Sigmoid colon (tissue), 7 donors: ENCODE results near the gene ARHGAP18. TPM values are rescaled to one million over a fixed set of nuclear protein-coding genes. Genes with fewer than 3 reads are reported as not detected.

Experiments
- DNase-seq: peaks from one replicate; pipeline ENCODE4 v3.0.0-alpha.2; 2019
- H3K27ac ChIP-seq, 4 donors: fragments of 200-600 bp; sonication (generic); one replicate each; pipeline ENCODE4 v1.5.1; 2016 to 2019; ENCODE audit warnings: mild to moderate bottlenecking in 1 of 4
- H3K27me3 ChIP-seq, 3 donors: fragments of 200-600 bp; sonication (generic); one replicate each; pipeline ENCODE4 v1.5.1; 2019; ENCODE audit warnings: mild to moderate bottlenecking in 1 of 3
- H3K36me3 ChIP-seq, 4 donors: fragments of 200-600 bp; sonication (generic); one replicate each; pipeline ENCODE4 v1.5.1; 2016 to 2019
- H3K4me1 ChIP-seq, 4 donors: fragments of 200-600 bp; sonication (generic); one replicate each; pipeline ENCODE4 v1.5.1; 2017 to 2019
- H3K4me3 ChIP-seq, 4 donors: fragments of 200-600 bp; sonication (generic); one replicate each; pipeline ENCODE4 v1.5.1; 2017 to 2019; ENCODE audit warnings: mild to moderate bottlenecking in 2 of 4, moderate library complexity in 1 of 4
- H3K9me3 ChIP-seq, 4 donors: fragments of 200-600 bp in 3 of 4; sonication (generic) in 3 of 4; one replicate each; pipeline versions ENCODE4 v1.5.1 to v1.6.1; 2013 to 2019
- EP300 ChIP-seq, 4 donors: sonication (generic); formaldehyde crosslinking; IDR thresholded peaks; one replicate each; pipeline ENCODE4 v1.6.1; 2017; ENCODE audit warnings: antibody characterized with exemption in 4 of 4
- POLR2A ChIP-seq, 2 donors: fragments of 450-650 bp; IDR thresholded peaks; one replicate each; pipeline ENCODE4 v1.6.1; 2016; ENCODE audit warnings: antibody characterized with exemption in 2 of 2, mild to moderate bottlenecking in 2 of 2, moderate library complexity in 2 of 2
- POLR2AphosphoS5 ChIP-seq, 4 donors: sonication (generic); formaldehyde crosslinking; IDR thresholded peaks; one replicate each; pipeline ENCODE4 v1.6.1; 2017; ENCODE audit warnings: antibody characterized with exemption in 4 of 4
- WGBS, 2 donors: extraction: QIAGEN DNeasy Blood & Tissue Kit; methylation state at CpG; one replicate each; pipeline ENCODE4 v1.1.7; 2013; 5-methylcytosine and 5-hydroxymethylcytosine counted together
- intact Hi-C: fragments of 100-400 bp; cut with DNase I; formaldehyde crosslinking; loops from one replicate; pipeline ENCODE4 v1.15.1; 2023
- polyA plus RNA-seq, 3 donors: library from polyadenylated mRNA; stranded (reverse); fragments of 200-250 nt; gene quantifications; one replicate each; pipeline ENCODE4 v1.2.3, GENCODE V29; 2013
- total RNA-seq, 4 donors: library from RNA; depleted of rRNA; stranded (reverse); fragments of >200 nt; gene quantifications; one replicate each; pipeline ENCODE4 v1.1.0, GENCODE V29; 2016
- TF ChIP-seq, protein P1 (sequence below), 4 experiments: fragments of 450-650 bp in 3 of 4; fragments of 200-600 bp in 1 of 4; IDR thresholded peaks; one replicate each; pipeline ENCODE4 v1.5.1; 2016 to 2019; ENCODE audit warnings: antibody characterized with exemption in 4 of 4, mild to moderate bottlenecking in 3 of 4, moderate library complexity in 2 of 4
- donor health status: healthy with polysubstance abuse.
- donor health status: Bipolar disorder and iron deficiency.
- donor health status: healthy.

The ARHGAP18 gene
- total and polyA plus RNA-seq, 7 donors = 9.2 to 16.9 (median 10.7) TPM

DNA sequence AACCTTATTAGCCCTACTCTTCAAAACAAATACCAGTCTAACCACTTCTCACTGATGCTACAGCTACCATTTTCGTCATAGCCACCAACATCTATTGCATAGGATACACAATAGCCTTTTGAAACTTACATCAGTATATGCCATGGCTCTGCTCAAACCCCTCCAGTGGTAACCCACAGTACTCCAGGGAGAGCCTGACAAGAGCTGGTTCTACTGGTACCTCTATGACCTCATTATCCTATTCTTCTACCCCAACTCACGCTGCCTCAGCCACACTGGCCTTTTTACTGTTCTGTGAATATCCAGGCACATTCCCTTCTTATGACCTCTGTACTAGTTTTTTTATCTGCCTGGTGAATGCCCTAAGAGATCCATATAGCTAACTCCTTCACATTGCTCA lies 157.6 kb downstream of the ARHGAP18 start:
- H3K9me3 ChIP-seq = no peaks in the 10 kb centered on the region
- WGBS, 2 donors = 95% methylated on average over 2 of the region's 2 CpGs
- no peak overlapping the region for H3K27ac ChIP-seq
- no peaks in the 10 kb centered on the region for H3K27me3 ChIP-seq
- no peak overlapping the region for H3K4me3 ChIP-seq
- no peaks in the 10 kb centered on the region for H3K4me1 ChIP-seq
- no peaks in the 10 kb centered on the region for H3K36me3 ChIP-seq
- DNase-seq = no peak
- intact Hi-C loops = no loop called here
- TF ChIP-seq, protein P1, sequence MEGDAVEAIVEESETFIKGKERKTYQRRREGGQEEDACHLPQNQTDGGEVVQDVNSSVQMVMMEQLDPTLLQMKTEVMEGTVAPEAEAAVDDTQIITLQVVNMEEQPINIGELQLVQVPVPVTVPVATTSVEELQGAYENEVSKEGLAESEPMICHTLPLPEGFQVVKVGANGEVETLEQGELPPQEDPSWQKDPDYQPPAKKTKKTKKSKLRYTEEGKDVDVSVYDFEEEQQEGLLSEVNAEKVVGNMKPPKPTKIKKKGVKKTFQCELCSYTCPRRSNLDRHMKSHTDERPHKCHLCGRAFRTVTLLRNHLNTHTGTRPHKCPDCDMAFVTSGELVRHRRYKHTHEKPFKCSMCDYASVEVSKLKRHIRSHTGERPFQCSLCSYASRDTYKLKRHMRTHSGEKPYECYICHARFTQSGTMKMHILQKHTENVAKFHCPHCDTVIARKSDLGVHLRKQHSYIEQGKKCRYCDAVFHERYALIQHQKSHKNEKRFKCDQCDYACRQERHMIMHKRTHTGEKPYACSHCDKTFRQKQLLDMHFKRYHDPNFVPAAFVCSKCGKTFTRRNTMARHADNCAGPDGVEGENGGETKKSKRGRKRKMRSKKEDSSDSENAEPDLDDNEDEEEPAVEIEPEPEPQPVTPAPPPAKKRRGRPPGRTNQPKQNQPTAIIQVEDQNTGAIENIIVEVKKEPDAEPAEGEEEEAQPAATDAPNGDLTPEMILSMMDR (IDR thresholded peaks at IDR 0.05) = no peak
- TF ChIP-seq POLR2AphosphoS5 (IDR thresholded peaks at IDR 0.05) = no peak
- no peak for TF ChIP-seq EP300 (IDR thresholded peaks at IDR 0.05)
- TF ChIP-seq POLR2A (IDR thresholded peaks at IDR 0.05) = no peak

DNA sequence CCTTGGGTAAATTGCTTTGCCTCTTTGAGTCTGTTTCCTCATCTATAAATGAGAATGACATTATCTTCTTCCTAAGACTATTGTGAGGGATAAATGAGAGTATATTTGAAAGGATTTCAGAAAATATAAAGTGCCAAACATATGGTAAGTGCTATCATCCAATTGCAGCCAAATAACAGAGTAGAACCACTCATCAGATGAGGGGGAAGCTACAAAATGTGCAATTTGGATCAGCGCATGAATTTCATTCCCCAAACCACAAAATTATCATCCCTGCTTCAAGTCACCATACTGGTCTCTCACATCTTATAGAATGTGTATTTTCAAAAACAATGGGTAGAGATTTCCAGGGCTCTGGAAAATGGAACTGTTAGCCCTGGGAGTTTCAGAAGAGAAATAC lies 158.5 kb downstream of the ARHGAP18 start:
- no peaks in the 10 kb centered on the region for H3K36me3 ChIP-seq
- intact Hi-C loops = no loop called here
- no peak for TF ChIP-seq POLR2A (IDR thresholded peaks at IDR 0.05)
- TF ChIP-seq EP300 (IDR thresholded peaks at IDR 0.05) = no peak
- TF ChIP-seq, protein P1 (IDR thresholded peaks at IDR 0.05) = no peak
- no peak for TF ChIP-seq POLR2AphosphoS5 (IDR thresholded peaks at IDR 0.05)
- no peaks in the 10 kb centered on the region for H3K4me1 ChIP-seq
- no peak for DNase-seq
- H3K9me3 ChIP-seq = no peaks in the 10 kb centered on the region
- no peaks in the 10 kb centered on the region for H3K27me3 ChIP-seq
- H3K27ac ChIP-seq = no peak overlapping the region
- WGBS, 2 donors = 92 to 97% methylated on average over 1 of the region's 1 CpG
- H3K4me3 ChIP-seq = no peak overlapping the region

GRCh38 chr6:129546702-129547101 lies 163.3 kb downstream of the ARHGAP18 start:
- Histone ChIP-seq H3K4me3 (no peak overlapping the region), H3K9me3 (no peaks in the 10 kb centered on the region), H3K27me3 (no peaks in the 10 kb centered on the region), H3K36me3 (no peaks in the 10 kb centered on the region), H3K4me1 (no peaks in the 10 kb centered on the region), H3K27ac (no peak overlapping the region)
- no peak for DNase-seq
- intact Hi-C loops = no loop called here
- TF ChIP-seq, protein P1 (IDR thresholded peaks at IDR 0.05) = no peak
- TF ChIP-seq POLR2A (IDR thresholded peaks at IDR 0.05) = no peak
- TF ChIP-seq POLR2AphosphoS5 (IDR thresholded peaks at IDR 0.05) = no peak
- TF ChIP-seq EP300 (IDR thresholded peaks at IDR 0.05) = no peak
- WGBS, 2 donors = 83% methylated on average over 4 of the region's 4 CpGs

GRCh38 chr6:129544892-129545612 lies 164.9 kb downstream of the ARHGAP18 start:
- Histone ChIP-seq H3K27ac (no peak overlapping the region), H3K27me3 (no peaks in the 10 kb centered on the region), H3K4me3 (no peak overlapping the region), H3K36me3 (no peaks in the 10 kb centered on the region), H3K9me3 (no peaks in the 10 kb centered on the region), H3K4me1 (no peaks in the 10 kb centered on the region)
- TF ChIP-seq, protein P1 (IDR thresholded peaks at IDR 0.05) = no peak
- TF ChIP-seq POLR2A (IDR thresholded peaks at IDR 0.05) = no peak
- 93 to 94% methylated on average over 8 of the region's 8 CpGs for whole genome bisulfite sequencing, 2 donors
- intact Hi-C loops = no loop called here
- no peak for DNase-seq

DNA sequence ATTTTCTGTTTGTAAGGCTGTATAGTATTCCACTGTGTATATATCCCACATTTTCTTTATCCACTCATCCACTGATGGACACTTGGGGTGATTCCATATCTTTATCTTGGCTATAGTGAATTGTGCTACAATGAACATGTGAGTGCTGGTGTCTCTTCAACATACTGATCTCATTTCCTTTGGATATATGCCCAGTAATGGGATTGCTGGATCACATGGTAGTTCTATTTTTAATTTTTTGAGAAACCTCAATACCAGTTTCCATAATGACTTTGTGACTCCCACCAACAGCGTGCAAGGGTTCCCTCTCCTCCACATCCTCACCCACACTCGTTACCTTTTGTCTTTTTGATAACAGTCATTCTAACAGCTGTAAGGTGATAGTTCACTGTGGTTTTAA lies 166.0 kb downstream of the ARHGAP18 start:
- Histone ChIP-seq H3K36me3 (no peaks in the 10 kb centered on the region), H3K27me3 (no peaks in the 10 kb centered on the region), H3K4me3 (no peak overlapping the region), H3K9me3 (no peaks in the 10 kb centered on the region), H3K27ac (no peak overlapping the region), H3K4me1 (no peaks in the 10 kb centered on the region)
- no peak for DNase-seq
- WGBS, 2 donors = 79 to 90% methylated on average over 2 of the region's 2 CpGs
- intact Hi-C loops = no loop called here
- TF ChIP-seq EP300 (IDR thresholded peaks at IDR 0.05) (no peak), POLR2AphosphoS5 (IDR thresholded peaks at IDR 0.05) (no peak), POLR2A (IDR thresholded peaks at IDR 0.05) (no peak)
- TF ChIP-seq, protein P1 (IDR thresholded peaks at IDR 0.05) = no peak
